ENCODE results near the gene CDKL4.

GRCh38 chr2:39194686-39195085, 49.1 kb downstream of the CDKL4 start:
- no peak for TF ChIP-seq ZNF384 (IDR thresholded peaks at IDR 0.05)
- no peak for TF ChIP-seq SUZ12 (IDR thresholded peaks at IDR 0.05)
- no peak for TF ChIP-seq NFRKB (IDR thresholded peaks at IDR 0.05)
- no peak for TF ChIP-seq LEF1 (IDR thresholded peaks at IDR 0.05; ENCODE audit: borderline replicate concordance)
